ENCODE results near the gene CPVL.

Gene CPVL

DNA sequence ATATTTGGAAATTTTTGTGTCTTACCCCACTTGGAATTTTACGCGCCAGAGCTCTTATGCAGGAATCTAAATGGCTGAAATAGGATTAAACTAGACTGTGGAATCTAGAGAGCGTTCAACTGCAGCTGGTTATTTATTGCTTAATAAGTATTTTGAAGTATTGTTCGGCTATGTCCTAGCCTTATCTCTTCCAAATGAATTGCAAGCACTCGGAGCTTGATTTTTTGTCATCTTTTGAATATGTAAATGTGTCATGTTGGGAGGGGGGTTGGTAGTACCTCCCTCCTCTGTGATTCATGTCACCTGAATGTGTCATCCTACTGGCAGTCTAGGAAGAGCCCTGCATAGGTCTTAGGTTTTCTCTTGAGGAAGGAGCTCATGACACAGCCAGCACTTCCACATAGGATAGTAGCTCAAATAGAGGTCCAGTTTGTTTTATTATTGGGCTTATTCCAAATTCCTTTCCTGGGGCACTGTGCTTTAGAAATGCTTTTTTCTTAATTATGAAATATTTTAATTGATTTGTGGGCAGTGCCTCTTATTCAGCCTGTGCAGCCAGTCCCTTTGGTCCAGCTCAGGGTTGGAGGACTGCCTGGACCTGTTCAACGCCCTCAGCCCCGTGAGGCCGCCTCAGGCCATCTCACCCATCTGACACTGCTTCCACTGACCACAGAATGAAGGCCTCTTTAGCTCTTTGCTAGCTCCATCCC is 165.7 kb downstream of the CPVL start:
- Histone ChIP-seq H2AFZ (ENCODE audit: low read depth, low read length) (no peak overlapping the region), H2BK120ac (ENCODE audit: low read depth, low read length) (no peak overlapping the region), H3K23ac (ENCODE audit: low read length in 2 of 2) (no peak overlapping the region), H3K4me2 (ENCODE audit: low read length, poor library complexity, severe bottlenecking) (no peak overlapping the region), H2AK5ac (ENCODE audit: low read length, severe bottlenecking) (no peak overlapping the region), H2BK5ac (ENCODE audit: low read depth, low read length, poor library complexity, severe bottlenecking) (no peak overlapping the region), H3K4ac (ENCODE audit: low read depth in 1 of 2, low read length in 2 of 2) (no peak overlapping the region), H4K8ac (ENCODE audit: low read length) (no peak overlapping the region), H3K4me3 (ENCODE audit: insufficient read depth in 1 of 2, low read depth in 1 of 2, low read length in 2 of 2) (peak overlapping the region in 1 of 2 experiments; percentile 40), H3K79me1 (replicated peaks; ENCODE audit: low read length, poor library complexity, severe bottlenecking) (no peaks in the 10 kb centered on the region), H2BK15ac (ENCODE audit: low read depth, poor library complexity, severe bottlenecking) (no peak overlapping the region), H2BK12ac (ENCODE audit: low read length in 2 of 2) (no peak overlapping the region), H3K27ac (ENCODE audit: low read length, poor library complexity, severe bottlenecking) (no peak overlapping the region), H3K18ac (ENCODE audit: low read depth in 1 of 2, low read length in 2 of 2) (no peak overlapping the region), H3K14ac (ENCODE audit: low read length in 2 of 2) (no peak overlapping the region), H3K9me3 (ENCODE audit: control insufficient read depth, low read length) (peaks cover 43% of the 10 kb centered on the region), H3K9ac (ENCODE audit: low read length) (no peak overlapping the region), H3K4me1 (ENCODE audit: control insufficient read depth, insufficient read depth, low read depth, low read length) (peaks cover 2% of the 10 kb centered on the region), H3K36me3 (ENCODE audit: control insufficient read depth in 1 of 2, insufficient read depth in 2 of 2, low read depth in 1 of 2, low read length in 2 of 2) (no peaks in the 10 kb centered on the region), H4K91ac (ENCODE audit: low read length) (no peak overlapping the region), H3K27me3 (ENCODE audit: control insufficient read depth in 1 of 2, insufficient read depth in 1 of 2, low read length in 2 of 2) (peaks cover 0 to 7% of the 10 kb centered on the region in 2 experiments)
- 83% methylated on average over 8 of the region's 8 CpGs for WGBS
- DNase-seq = peak; percentile 19

DNA sequence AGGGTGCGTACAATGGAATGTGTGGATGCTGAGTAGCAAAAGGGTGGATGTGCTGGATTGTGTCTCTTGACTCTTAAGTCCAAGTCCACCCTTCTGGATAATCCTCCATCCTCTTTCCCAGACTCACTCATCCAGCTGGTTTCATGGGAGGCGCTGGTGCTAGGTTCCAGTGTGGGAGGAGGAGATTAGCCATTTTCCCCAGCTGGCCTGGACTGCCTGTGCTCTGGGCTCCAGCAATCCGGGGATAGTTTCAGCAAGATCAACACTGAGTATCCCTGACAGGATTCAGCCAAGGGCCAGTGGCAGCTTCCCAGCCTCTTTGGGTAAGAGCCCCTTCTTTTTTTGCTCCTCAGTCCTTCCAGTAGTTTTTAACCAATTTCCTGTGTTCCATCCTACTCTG is 166.6 kb downstream of the CPVL start:
- H3K4ac ChIP-seq (ENCODE audit: low read depth in 1 of 2, low read length in 2 of 2) = no peak overlapping the region
- peak overlapping the region in 1 of 2 experiments; percentile 21 for H3K18ac ChIP-seq (ENCODE audit: low read depth in 1 of 2, low read length in 2 of 2)
- no peak overlapping the region for H2BK5ac ChIP-seq (ENCODE audit: low read depth, low read length, poor library complexity, severe bottlenecking)
- no peak overlapping the region for H3K4me3 ChIP-seq (ENCODE audit: insufficient read depth in 1 of 2, low read depth in 1 of 2, low read length in 2 of 2)
- no peak overlapping the region for H3K23ac ChIP-seq (ENCODE audit: low read length in 2 of 2)
- H2AK5ac ChIP-seq (ENCODE audit: low read length, severe bottlenecking) = no peak overlapping the region
- H3K27ac ChIP-seq (ENCODE audit: low read length, poor library complexity, severe bottlenecking) = no peak overlapping the region
- H3K4me1 ChIP-seq (ENCODE audit: control insufficient read depth, insufficient read depth, low read depth, low read length) = peaks cover 1% of the 10 kb centered on the region
- H3K9ac ChIP-seq (ENCODE audit: low read length) = no peak overlapping the region
- H2BK15ac ChIP-seq (ENCODE audit: low read depth, poor library complexity, severe bottlenecking) = no peak overlapping the region
- no peak overlapping the region for H4K8ac ChIP-seq (ENCODE audit: low read length)
- DNase-seq = no peak
- peaks cover 49% of the 10 kb centered on the region for H3K9me3 ChIP-seq (ENCODE audit: control insufficient read depth, low read length)
- H2BK120ac ChIP-seq (ENCODE audit: low read depth, low read length) = no peak overlapping the region
- H3K4me2 ChIP-seq (ENCODE audit: low read length, poor library complexity, severe bottlenecking) = no peak overlapping the region
- no peaks in the 10 kb centered on the region for H3K36me3 ChIP-seq (ENCODE audit: control insufficient read depth in 1 of 2, insufficient read depth in 2 of 2, low read depth in 1 of 2, low read length in 2 of 2)
- no peak overlapping the region for H2AFZ ChIP-seq (ENCODE audit: low read depth, low read length)
- no peak overlapping the region for H4K91ac ChIP-seq (ENCODE audit: low read length)
- no peak overlapping the region for H2BK12ac ChIP-seq (ENCODE audit: low read length in 2 of 2)
- H3K79me1 ChIP-seq (replicated peaks; ENCODE audit: low read length, poor library complexity, severe bottlenecking) = no peaks in the 10 kb centered on the region
- H3K14ac ChIP-seq (ENCODE audit: low read length in 2 of 2) = peak overlapping the region in 1 of 2 experiments; percentile 39
- WGBS = 89% methylated on average over 3 of the region's 3 CpGs
- H3K27me3 ChIP-seq (ENCODE audit: control insufficient read depth in 1 of 2, insufficient read depth in 1 of 2, low read length in 2 of 2) = peaks cover 0 to 7% of the 10 kb centered on the region in 2 experiments

DNA sequence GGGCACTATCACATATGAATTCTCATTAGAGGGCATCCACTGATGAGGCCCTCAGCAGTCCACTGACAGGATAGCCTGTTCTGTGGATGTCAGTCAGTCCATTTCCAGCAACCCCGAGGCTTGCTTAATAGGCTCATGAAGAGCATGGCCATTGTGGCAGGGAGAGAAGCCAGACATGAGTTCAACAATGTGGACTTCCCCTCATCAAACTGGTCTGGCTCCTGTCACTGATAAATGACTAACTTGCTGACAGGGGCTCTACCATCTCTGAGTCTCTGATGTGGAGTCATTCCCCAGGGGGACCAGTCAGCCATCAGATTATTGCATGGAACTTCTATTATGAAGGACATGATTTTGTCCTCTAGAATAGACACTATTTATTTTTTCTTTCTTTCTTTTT is 168.5 kb downstream of the CPVL start:
- Histone ChIP-seq H4K91ac (ENCODE audit: low read length) (no peak overlapping the region), H2BK120ac (ENCODE audit: low read depth, low read length) (no peak overlapping the region), H2BK15ac (ENCODE audit: low read depth, poor library complexity, severe bottlenecking) (no peak overlapping the region), H3K18ac (ENCODE audit: low read depth in 1 of 2, low read length in 2 of 2) (no peak overlapping the region), H3K9me3 (ENCODE audit: control insufficient read depth, low read length) (peaks cover 65% of the 10 kb centered on the region), H3K36me3 (ENCODE audit: control insufficient read depth in 1 of 2, insufficient read depth in 2 of 2, low read depth in 1 of 2, low read length in 2 of 2) (no peaks in the 10 kb centered on the region), H3K23ac (ENCODE audit: low read length in 2 of 2) (no peak overlapping the region), H2AK5ac (ENCODE audit: low read length, severe bottlenecking) (no peak overlapping the region), H3K4me2 (ENCODE audit: low read length, poor library complexity, severe bottlenecking) (no peak overlapping the region), H3K14ac (ENCODE audit: low read length in 2 of 2) (no peak overlapping the region), H4K8ac (ENCODE audit: low read length) (no peak overlapping the region), H2AFZ (ENCODE audit: low read depth, low read length) (no peak overlapping the region), H3K4me3 (ENCODE audit: insufficient read depth in 1 of 2, low read depth in 1 of 2, low read length in 2 of 2) (no peak overlapping the region), H3K9ac (ENCODE audit: low read length) (no peak overlapping the region), H2BK12ac (ENCODE audit: low read length in 2 of 2) (no peak overlapping the region), H3K27ac (ENCODE audit: low read length, poor library complexity, severe bottlenecking) (no peak overlapping the region), H3K79me1 (replicated peaks; ENCODE audit: low read length, poor library complexity, severe bottlenecking) (no peaks in the 10 kb centered on the region), H3K4ac (ENCODE audit: low read depth in 1 of 2, low read length in 2 of 2) (no peak overlapping the region), H2BK5ac (ENCODE audit: low read depth, low read length, poor library complexity, severe bottlenecking) (no peak overlapping the region), H3K27me3 (ENCODE audit: control insufficient read depth in 1 of 2, insufficient read depth in 1 of 2, low read length in 2 of 2) (peaks cover 0 to 7% of the 10 kb centered on the region in 2 experiments), H3K4me1 (ENCODE audit: control insufficient read depth, insufficient read depth, low read depth, low read length) (no peaks in the 10 kb centered on the region)
- DNase-seq = no peak
- WGBS = 29% methylated on average over 1 of the region's 1 CpG

DNA sequence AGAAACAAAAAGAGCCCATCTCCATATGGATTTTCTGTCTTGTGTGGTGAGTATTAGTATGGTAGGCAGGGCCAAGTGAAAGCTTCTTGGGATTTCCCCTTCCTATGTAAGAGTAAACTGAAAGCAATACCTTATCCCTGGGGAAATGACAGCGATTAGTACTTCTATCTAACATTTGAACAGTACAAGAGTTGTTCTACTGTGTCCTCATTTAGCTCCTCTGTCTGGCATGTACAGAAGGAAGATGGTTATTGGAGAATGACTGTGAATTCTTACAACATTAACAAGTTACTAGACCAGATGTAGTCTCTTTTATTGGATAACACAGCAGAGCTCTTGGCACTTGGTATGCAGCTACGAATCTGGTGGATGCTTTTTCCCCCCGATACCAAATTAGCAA is 170.3 kb downstream of the CPVL start:
- no peak for DNase-seq
- Histone ChIP-seq H3K27ac (ENCODE audit: low read length, poor library complexity, severe bottlenecking) (no peak overlapping the region), H2BK15ac (ENCODE audit: low read depth, poor library complexity, severe bottlenecking) (no peak overlapping the region), H3K36me3 (ENCODE audit: control insufficient read depth in 1 of 2, insufficient read depth in 2 of 2, low read depth in 1 of 2, low read length in 2 of 2) (no peaks in the 10 kb centered on the region), H4K91ac (ENCODE audit: low read length) (no peak overlapping the region), H2BK120ac (ENCODE audit: low read depth, low read length) (no peak overlapping the region), H3K23ac (ENCODE audit: low read length in 2 of 2) (no peak overlapping the region), H3K9ac (ENCODE audit: low read length) (no peak overlapping the region), H3K4ac (ENCODE audit: low read depth in 1 of 2, low read length in 2 of 2) (no peak overlapping the region), H3K18ac (ENCODE audit: low read depth in 1 of 2, low read length in 2 of 2) (no peak overlapping the region), H3K4me1 (ENCODE audit: control insufficient read depth, insufficient read depth, low read depth, low read length) (no peaks in the 10 kb centered on the region), H3K9me3 (ENCODE audit: control insufficient read depth, low read length) (peaks cover 77% of the 10 kb centered on the region), H3K14ac (ENCODE audit: low read length in 2 of 2) (no peak overlapping the region), H3K4me2 (ENCODE audit: low read length, poor library complexity, severe bottlenecking) (no peak overlapping the region), H2BK12ac (ENCODE audit: low read length in 2 of 2) (no peak overlapping the region), H2BK5ac (ENCODE audit: low read depth, low read length, poor library complexity, severe bottlenecking) (no peak overlapping the region), H3K4me3 (ENCODE audit: insufficient read depth in 1 of 2, low read depth in 1 of 2, low read length in 2 of 2) (no peak overlapping the region), H2AK5ac (ENCODE audit: low read length, severe bottlenecking) (no peak overlapping the region), H3K79me1 (replicated peaks; ENCODE audit: low read length, poor library complexity, severe bottlenecking) (no peaks in the 10 kb centered on the region), H3K27me3 (ENCODE audit: control insufficient read depth in 1 of 2, insufficient read depth in 1 of 2, low read length in 2 of 2) (peaks cover 0 to 7% of the 10 kb centered on the region in 2 experiments), H4K8ac (ENCODE audit: low read length) (no peak overlapping the region), H2AFZ (ENCODE audit: low read depth, low read length) (no peak overlapping the region)
- WGBS = 84% methylated on average over 2 of the region's 3 CpGs
